ENCODE data around the gene RGP1. TPM values are rescaled to one million over a fixed set of nuclear protein-coding genes. Genes with fewer than 3 reads are reported as not detected.
A peak's percentile ranks its signal among the peaks of the same experiment; 100 is the strongest.

RGP1 gene
- polyA plus RNA-seq, 1 donor: 32.2 TPM

GRCh38 chr9:35718721-35719511 lies 30.2 kb upstream of the RGP1 start:
- no peak for DNase-seq

- no peak for DNase-seq
Observed at GRCh38 chr9:35719546-35719945, 29.5 kb upstream of the RGP1 start.

- DNase-seq: no peak
Observed at GRCh38 chr9:35723426-35723825, 25.7 kb upstream of the RGP1 start.

GRCh38 chr9:35723908-35724307 lies 25.2 kb upstream of the RGP1 start:
- DNase-seq: no peak

- no peak for DNase-seq
Observed at GRCh38 chr9:35725362-35725761, 23.7 kb upstream of the RGP1 start.

- no peak for DNase-seq
Observed at GRCh38 chr9:35726931-35727330, 22.2 kb upstream of the RGP1 start.

DNA sequence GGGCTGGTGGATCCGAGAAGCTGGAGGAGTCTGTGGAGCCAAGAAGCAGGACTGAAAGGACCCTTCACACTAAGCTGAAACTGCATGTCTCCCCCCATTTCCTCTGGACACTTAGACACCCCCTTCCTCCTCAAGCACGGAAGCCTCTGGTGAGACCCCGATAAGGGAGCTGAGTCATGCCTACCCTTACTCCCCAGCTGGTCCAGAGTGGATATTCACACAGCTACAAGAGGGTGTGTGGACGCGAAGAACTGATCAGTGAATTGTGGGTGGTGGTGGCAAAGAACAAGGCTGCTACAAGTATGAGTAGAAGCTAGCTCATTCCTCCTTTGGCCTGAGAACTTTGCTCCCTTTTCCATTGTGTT lies 21.4 kb upstream of the RGP1 start:
- no peak for DNase-seq

GRCh38 chr9:35728041-35728971 lies 20.8 kb upstream of the RGP1 start:
- DNase-seq: peak; percentile 75

GRCh38 chr9:35729101-35729500 lies 20.0 kb upstream of the RGP1 start:
- no peak for DNase-seq

- DNase-seq: peak; percentile 38
Observed at GRCh38 chr9:35729700-35730485, 19.2 kb upstream of the RGP1 start.

DNA sequence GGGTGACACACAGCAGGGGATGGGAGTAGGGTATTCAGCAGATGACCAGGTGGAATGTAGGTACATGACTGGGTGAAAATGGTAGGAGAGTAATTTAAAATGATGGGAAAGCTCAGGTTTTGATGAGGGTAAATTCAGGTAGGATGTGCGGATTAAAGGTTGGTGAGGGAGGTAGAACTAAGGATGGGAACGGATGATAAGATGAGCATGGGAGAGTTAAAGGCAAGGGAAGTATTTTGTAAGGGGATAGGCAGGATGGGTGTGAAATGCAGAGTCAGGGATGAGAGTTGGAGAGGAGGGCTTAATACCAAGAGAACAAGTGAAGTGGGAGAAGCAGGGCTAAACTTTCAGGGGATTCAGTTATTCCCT lies 18.6 kb upstream of the RGP1 start:
- no peak for DNase-seq

GRCh38 chr9:35731415-35732184 lies 17.5 kb upstream of the RGP1 start:
- no peak for DNase-seq

- peak; percentile 97 for DNase-seq
Observed at GRCh38 chr9:35732185-35732799, 16.8 kb upstream of the RGP1 start, which contains the start of the genes CREB3 and TLN1. TSS of gene CREB3 (plus strand) at chr9:35732666. CDS start at chr9:35732773, 107 bp downstream. TSS of gene TLN1 (minus strand) at chr9:35732195. CDS start at chr9:35725694, 6,501 bp downstream.

DNA sequence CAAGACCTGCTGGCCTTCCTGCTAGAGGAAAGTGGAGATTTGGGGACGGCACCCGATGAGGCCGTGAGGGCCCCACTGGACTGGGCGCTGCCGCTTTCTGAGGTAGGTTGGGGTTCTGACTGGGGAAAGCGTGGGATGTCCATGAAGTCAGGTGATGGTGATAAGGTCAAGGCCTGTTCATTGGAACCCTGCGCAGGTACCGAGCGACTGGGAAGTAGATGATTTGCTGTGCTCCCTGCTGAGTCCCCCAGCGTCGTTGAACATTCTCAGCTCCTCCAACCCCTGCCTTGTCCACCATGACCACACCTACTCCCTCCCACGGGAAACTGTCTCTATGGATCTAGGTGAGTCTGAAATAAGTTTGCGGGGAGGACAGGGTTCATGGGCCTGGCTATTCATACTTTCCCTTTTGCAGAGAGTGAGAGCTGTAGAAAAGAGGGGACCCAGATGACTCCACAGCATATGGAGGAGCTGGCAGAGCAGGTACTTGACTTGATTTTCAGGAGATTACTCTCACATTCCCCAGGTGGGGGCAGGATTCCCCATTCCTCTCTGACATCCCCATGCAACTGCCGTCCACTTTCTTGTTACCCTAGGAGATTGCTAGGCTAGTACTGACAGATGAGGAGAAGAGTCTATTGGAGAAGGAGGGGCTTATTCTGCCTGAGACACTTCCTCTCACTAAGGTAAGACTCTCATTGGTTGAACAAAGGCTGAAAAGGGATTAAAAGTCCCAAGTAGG lies 16.1 kb upstream of the RGP1 start:
- no peak for DNase-seq

DNA sequence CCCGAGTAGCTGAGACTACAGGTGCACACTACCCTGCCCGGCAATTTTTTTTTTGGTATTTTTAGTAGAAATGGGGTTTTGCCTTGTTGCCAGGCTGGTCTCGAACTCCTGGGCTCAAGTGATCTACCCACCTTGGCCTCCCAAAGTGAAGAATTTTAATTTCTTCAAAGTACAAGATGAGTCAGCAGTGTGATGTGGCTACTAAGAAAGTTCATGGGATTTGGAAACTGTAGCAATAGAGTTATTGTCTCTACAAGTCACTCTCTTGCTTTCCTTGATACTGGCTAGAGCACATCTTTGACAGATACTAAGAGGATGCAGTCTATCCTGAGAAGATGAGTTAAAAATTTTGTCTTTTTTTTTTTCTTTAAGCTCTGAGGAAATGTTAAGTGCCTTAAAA lies 15.0 kb upstream of the RGP1 start:
- no peak for DNase-seq

DNA sequence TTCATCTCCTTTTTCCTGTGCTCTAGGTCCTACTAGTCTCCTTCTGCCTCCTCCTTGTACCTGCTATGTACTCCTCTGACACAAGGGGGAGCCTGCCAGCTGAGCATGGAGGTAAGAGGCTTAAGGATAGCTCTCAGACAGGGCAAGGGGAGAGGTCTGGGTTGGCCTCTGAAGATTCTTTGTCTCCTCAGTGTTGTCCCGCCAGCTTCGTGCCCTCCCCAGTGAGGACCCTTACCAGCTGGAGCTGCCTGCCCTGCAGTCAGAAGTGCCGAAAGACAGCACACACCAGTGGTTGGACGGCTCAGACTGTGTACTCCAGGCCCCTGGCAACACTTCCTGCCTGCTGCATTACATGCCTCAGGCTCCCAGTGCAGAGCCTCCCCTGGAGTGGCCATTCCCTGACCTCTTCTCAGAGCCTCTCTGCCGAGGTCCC lies 12.9 kb upstream of the RGP1 start:
- DNase-seq: no peak

DNA sequence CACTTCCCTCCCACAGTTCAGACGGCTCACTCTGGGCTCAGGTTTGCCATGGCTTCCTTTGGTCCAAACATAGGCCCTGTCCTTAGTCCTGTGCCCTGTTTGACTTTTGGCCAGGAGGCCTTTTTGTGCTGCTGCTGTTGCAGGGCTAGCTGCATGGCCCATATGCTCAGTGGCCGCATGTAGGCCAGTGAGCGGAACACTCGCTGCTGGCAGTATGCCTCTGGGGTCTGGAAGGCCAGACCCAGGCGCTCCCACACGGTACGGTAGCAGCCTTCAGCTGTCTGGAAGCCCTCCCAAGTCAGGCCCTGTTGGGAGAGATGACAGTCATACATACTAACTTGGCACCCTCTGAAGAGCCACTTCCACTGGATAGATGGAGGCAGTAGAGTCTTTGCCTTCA lies 11.9 kb upstream of the RGP1 start:
- DNase-seq: no peak

- no peak for DNase-seq
Observed at GRCh38 chr9:35738186-35738585, 10.9 kb upstream of the RGP1 start.

GRCh38 chr9:35738924-35739323 lies 10.2 kb upstream of the RGP1 start:
- DNase-seq: no peak

- DNase-seq: no peak
Observed at GRCh38 chr9:35740243-35740642, 8.8 kb upstream of the RGP1 start.
